GM21619 (cell line): Measurements from ENCODE around the gene NTSR1.

Experiments used
- ATAC-seq: cut with Tn5 transposase; IDR thresholded peaks from one replicate; pipeline ENCODE4 v1.9.1; 2021; ENCODE audit not compliant: unreplicated experiment

The NTSR1 gene

GRCh38 chr20:62799459-62799858, 90.8 kb downstream of the NTSR1 start:
- no peak for ATAC-seq

GRCh38 chr20:62799873-62800272, 91.2 kb downstream of the NTSR1 start:
- no peak for ATAC-seq

GRCh38 chr20:62800314-62801259, 92.0 kb downstream of the NTSR1 start:
- no peak for ATAC-seq

- no peak for ATAC-seq
These were observed 92.8 kb downstream of the NTSR1 start for GRCh38 chr20:62801284-62802010.

GRCh38 chr20:62802026-62802712, 93.5 kb downstream of the NTSR1 start:
- no peak for ATAC-seq

GRCh38 chr20:62804021-62804626, 95.5 kb downstream of the NTSR1 start:
- no peak for ATAC-seq

- no peak for ATAC-seq
These were observed 96.1 kb downstream of the NTSR1 start, which contains the start of gene OGFR for GRCh38 chr20:62804627-62805154. TSS of gene OGFR (plus strand) at chr20:62804835. CDS start at chr20:62804860, 25 bp downstream.

GRCh38 chr20:62805155-62805710, 96.6 kb downstream of the NTSR1 start:
- no peak for ATAC-seq

- ATAC-seq = no peak
These were observed 97.2 kb downstream of the NTSR1 start for GRCh38 chr20:62805711-62806382.

GRCh38 chr20:62806383-62807050, 97.9 kb downstream of the NTSR1 start:
- no peak for ATAC-seq

- no peak for ATAC-seq
These were observed 99.0 kb downstream of the NTSR1 start for GRCh38 chr20:62807444-62808210.

GRCh38 chr20:62808211-62808865, 99.7 kb downstream of the NTSR1 start:
- no peak for ATAC-seq

- no peak for ATAC-seq
These were observed 101.1 kb downstream of the NTSR1 start for GRCh38 chr20:62809530-62810428.

GRCh38 chr20:62811320-62811719, 102.7 kb downstream of the NTSR1 start:
- ATAC-seq = no peak

- ATAC-seq = no peak
These were observed 103.1 kb downstream of the NTSR1 start for GRCh38 chr20:62811720-62812119.
